ENCODE results near the gene PEAR1. TPM values are rescaled to one million over a fixed set of nuclear protein-coding genes. Genes with fewer than 3 reads are reported as not detected.

Gene PEAR1
- total RNA-seq, 1 donor from 2014 or later: 19.0 TPM

DNA sequence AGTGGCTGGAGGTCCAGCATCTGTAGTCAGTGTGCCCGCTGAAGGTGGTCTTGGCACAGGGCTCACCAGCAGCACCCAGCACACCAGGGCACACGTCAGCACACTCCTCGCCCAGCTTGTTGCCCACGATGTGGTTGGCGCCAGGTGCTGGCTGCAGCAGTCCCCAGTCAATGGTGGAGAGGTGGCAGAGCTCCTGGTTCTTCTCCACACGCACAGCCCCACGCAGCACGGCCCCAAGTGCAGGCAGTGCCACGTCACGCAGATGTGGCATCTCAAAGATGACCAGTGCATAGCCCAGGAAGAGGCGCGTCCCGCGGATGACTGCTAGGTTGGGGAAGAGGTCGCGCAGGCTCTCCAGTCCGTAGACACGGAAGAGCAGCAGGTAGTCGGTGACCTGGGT is 39.8 kb upstream of the PEAR1 start:
- H3K4me3 ChIP-seq (ENCODE audit: low read depth, low read length): no peak overlapping the region
- TF ChIP-seq, protein P1, sequence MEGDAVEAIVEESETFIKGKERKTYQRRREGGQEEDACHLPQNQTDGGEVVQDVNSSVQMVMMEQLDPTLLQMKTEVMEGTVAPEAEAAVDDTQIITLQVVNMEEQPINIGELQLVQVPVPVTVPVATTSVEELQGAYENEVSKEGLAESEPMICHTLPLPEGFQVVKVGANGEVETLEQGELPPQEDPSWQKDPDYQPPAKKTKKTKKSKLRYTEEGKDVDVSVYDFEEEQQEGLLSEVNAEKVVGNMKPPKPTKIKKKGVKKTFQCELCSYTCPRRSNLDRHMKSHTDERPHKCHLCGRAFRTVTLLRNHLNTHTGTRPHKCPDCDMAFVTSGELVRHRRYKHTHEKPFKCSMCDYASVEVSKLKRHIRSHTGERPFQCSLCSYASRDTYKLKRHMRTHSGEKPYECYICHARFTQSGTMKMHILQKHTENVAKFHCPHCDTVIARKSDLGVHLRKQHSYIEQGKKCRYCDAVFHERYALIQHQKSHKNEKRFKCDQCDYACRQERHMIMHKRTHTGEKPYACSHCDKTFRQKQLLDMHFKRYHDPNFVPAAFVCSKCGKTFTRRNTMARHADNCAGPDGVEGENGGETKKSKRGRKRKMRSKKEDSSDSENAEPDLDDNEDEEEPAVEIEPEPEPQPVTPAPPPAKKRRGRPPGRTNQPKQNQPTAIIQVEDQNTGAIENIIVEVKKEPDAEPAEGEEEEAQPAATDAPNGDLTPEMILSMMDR (conservative IDR thresholded peaks at IDR 0.05; ENCODE audit: low read depth, low read length): no peak
- DNase-seq (ENCODE audit: low read depth): no peak

- TF ChIP-seq, protein P1 (conservative IDR thresholded peaks at IDR 0.05; ENCODE audit: low read depth, low read length): no peak
- no peak for DNase-seq (ENCODE audit: low read depth)
- H3K4me3 ChIP-seq (ENCODE audit: low read depth, low read length): no peak overlapping the region
Observed at GRCh38 chr1:156854634-156855033, 38.9 kb upstream of the PEAR1 start.

DNA sequence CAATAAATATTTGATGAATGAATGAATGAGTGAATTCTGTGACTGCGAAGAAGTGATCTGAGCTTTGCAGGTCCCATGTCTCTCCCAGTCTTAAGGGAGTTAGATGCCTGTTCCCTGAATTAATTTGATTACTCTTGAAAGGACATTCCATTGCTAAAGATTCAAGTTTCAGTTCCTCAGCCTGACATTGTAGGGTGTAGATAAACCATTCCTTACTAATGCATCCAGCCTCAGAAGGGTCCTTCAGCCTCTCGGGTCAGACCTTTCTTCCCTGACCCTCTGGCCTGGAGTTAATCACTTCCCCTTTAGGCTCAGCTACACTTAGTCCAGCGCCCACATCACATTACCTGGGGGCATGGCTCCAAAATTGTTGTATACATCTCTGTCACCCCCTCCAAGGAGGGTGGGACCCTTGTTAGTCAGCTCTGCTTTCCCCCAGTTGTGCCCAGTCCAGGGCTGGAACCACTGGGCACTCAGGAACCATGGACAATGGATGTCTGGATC is 37.2 kb upstream of the PEAR1 start:
- no peak for DNase-seq (ENCODE audit: low read depth)
- TF ChIP-seq, protein P1 (conservative IDR thresholded peaks at IDR 0.05; ENCODE audit: low read depth, low read length): no peak
- no peak overlapping the region for H3K4me3 ChIP-seq (ENCODE audit: low read depth, low read length)

DNA sequence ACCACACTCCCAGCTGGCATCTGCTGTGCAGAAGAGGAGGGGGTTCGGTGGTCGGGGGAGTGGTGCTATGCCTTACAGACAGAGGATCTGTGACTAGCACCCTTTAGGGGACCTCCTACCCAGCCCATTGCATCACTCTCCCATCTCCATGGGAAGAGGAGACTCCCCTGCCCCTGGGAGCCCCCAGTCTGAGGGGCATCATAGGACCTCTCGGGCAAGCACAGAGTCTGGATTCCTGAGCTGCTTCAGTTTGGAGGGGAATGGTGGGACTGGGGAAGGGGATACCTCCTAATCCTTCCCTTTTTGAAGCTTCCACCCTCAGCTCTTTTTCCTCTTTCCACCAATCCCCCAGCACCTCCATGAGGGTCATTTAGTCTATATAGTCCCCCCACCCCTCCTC is 36.0 kb upstream of the PEAR1 start:
- TF ChIP-seq, protein P1 (conservative IDR thresholded peaks at IDR 0.05; ENCODE audit: low read depth, low read length): no peak
- no peak overlapping the region for H3K4me3 ChIP-seq (ENCODE audit: low read depth, low read length)

GRCh38 chr1:156858555-156858956 is 35.0 kb upstream of the PEAR1 start:
- no peak for DNase-seq (ENCODE audit: low read depth)
- TF ChIP-seq, protein P1 (conservative IDR thresholded peaks at IDR 0.05; ENCODE audit: low read depth, low read length): no peak
- H3K4me3 ChIP-seq (ENCODE audit: low read depth, low read length): no peak overlapping the region

More for the DNA sequence above, 36.0 kb upstream of the PEAR1 start:
- no peak for DNase-seq (ENCODE audit: low read depth)

DNA sequence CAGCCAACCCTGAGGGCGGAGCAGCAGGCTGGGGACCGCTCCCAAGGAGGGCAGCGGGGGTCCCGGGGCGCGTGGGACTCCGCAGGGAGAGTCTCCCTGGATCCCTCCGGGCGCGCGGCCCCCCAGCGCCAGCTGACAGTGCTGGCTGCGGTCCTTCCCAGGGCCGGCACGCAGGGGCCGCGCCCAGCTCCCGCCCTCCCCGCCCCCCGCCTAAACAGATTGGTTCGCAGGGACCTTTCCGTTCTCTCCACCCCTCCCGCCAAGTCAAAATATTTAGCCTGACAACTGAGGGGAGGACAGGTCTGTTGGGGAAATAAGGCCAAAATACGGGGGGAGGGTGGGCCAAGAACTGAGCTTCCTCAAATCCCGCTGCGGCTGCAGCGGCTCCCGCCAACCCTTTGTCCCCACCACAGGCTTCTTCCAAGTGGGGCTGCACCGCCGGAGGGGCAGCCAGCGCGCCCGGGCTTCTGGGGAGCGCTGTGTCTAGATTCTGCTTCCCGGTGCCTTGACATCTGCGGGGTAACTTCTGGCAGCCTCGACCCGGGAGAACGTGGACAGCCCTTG is 34.5 kb upstream of the PEAR1 start, which contains the start of gene INSRR:
Gene INSRR (minus strand): TSS at position 159 of the 564 bp plus-strand sequence. CDS start 496 bp downstream, outside the sequence.
- TF ChIP-seq, protein P1 (conservative IDR thresholded peaks at IDR 0.05; ENCODE audit: low read depth, low read length): no peak
- no peak for DNase-seq (ENCODE audit: low read depth)
- H3K4me3 ChIP-seq (ENCODE audit: low read depth, low read length): peak within 1 kb of the TSS; percentile 3
